Thyroid gland (tissue), 4 donors: ENCODE measurements around the gene STXBP1. TPM values are rescaled to one million over a fixed set of nuclear protein-coding genes. Genes with fewer than 3 reads are reported as not detected.

Experiments
- DNase-seq, 2 donors: peaks; one replicate each; pipeline ENCODE4 v3.0.0-alpha.2; 2019
- H3K27ac ChIP-seq, 3 donors: fragments of 200-600 bp; sonication (generic); 1 replicate in 2 of 3; 2 replicates in 1 of 3; pipeline ENCODE4 v1.5.1; 2016 to 2019; ENCODE audit warnings: mild to moderate bottlenecking in 1 of 3, moderate library complexity in 1 of 3
- H3K27me3 ChIP-seq: fragments of 200-600 bp; sonication (generic); one replicate; pipeline ENCODE4 v1.5.1; 2019
- H3K36me3 ChIP-seq, 2 donors: fragments of 200-600 bp; sonication (generic); one replicate each; pipeline ENCODE4 v1.5.1; 2016 to 2019
- H3K4me1 ChIP-seq, 2 donors: fragments of 200-600 bp; sonication (generic); one replicate each; pipeline ENCODE4 v1.5.1; 2017 to 2019
- H3K4me3 ChIP-seq, 3 donors: fragments of 200-600 bp; sonication (generic); replicated peaks in 1 of 3; 1 replicate in 2 of 3; 2 replicates in 1 of 3; pipeline ENCODE4 v1.5.1; 2016; ENCODE audit warnings: mild to moderate bottlenecking in 1 of 3
- H3K9me3 ChIP-seq: fragments of 200-600 bp; sonication (generic); one replicate; pipeline ENCODE4 v1.5.1; 2017
- CTCF ChIP-seq, 6 experiments: fragments of 200-600 bp in 3 of 6; fragments of 450-650 bp in 3 of 6; sonication (generic) in 3 of 6; IDR thresholded peaks; one replicate each; pipeline ENCODE4 v1.5.1; 2016 to 2019; ENCODE audit warnings: antibody characterized with exemption in 6 of 6, mild to moderate bottlenecking in 2 of 6, inconsistent platforms in 1 of 6, moderate library complexity in 1 of 6
- POLR2A ChIP-seq, 2 donors: fragments of 450-650 bp; IDR thresholded peaks; one replicate each; pipeline ENCODE4 v1.6.1; 2017; ENCODE audit warnings: antibody characterized with exemption in 2 of 2, mild to moderate bottlenecking in 2 of 2, moderate library complexity in 1 of 2
- WGBS, 2 donors: methylation state at CpG; one replicate each; pipeline ENCODE4 v1.1.5; 2017; 5-methylcytosine and 5-hydroxymethylcytosine counted together
- intact Hi-C: fragments of 100-400 bp; cut with DNase I; formaldehyde crosslinking; loops from one replicate; pipeline ENCODE4 v1.15.1; 2023
- total RNA-seq, 4 donors: library from RNA; depleted of rRNA; stranded (reverse); fragments of >200 nt; gene quantifications; one replicate each; pipeline ENCODE4 v1.2.3, GENCODE V29; 2016

STXBP1 gene
- total RNA-seq, 4 donors from 2014 or later = 23.8 to 139 (median 106) TPM

- Histone ChIP-seq H3K9me3 (no peaks in the 10 kb centered on the region), H3K4me3 (no peak overlapping the region), H3K27me3 (no peaks in the 10 kb centered on the region), H3K4me1 (peaks cover 20 to 38% of the 10 kb centered on the region in 2 donors), H3K27ac (no peak overlapping the region), H3K36me3 (no peaks in the 10 kb centered on the region)
- intact Hi-C loops = no loop called here
- TF ChIP-seq POLR2A (IDR thresholded peaks at IDR 0.05) = no peak
- no peak for TF ChIP-seq CTCF (IDR thresholded peaks at IDR 0.05)
- DNase-seq = no peak
These were observed 108.8 kb downstream of the STXBP1 start for GRCh38 chr9:127720865-127721227.

- no peak for DNase-seq
- no peaks in the 10 kb centered on the region for H3K27me3 ChIP-seq
- no peak overlapping the region for H3K4me3 ChIP-seq
- no peaks in the 10 kb centered on the region for H3K36me3 ChIP-seq
- no peaks in the 10 kb centered on the region for H3K9me3 ChIP-seq
- H3K4me1 ChIP-seq = peaks cover 15 to 33% of the 10 kb centered on the region in 2 donors
- TF ChIP-seq CTCF (IDR thresholded peaks at IDR 0.05) (no peak), POLR2A (IDR thresholded peaks at IDR 0.05) (no peak)
- intact Hi-C loops = no loop called here
- no peak overlapping the region for H3K27ac ChIP-seq
- WGBS, 2 donors = 49 to 68% methylated on average over 8 of the region's 11 CpGs
These were observed 109.3 kb downstream of the STXBP1 start for GRCh38 chr9:127721391-127721821.

DNA sequence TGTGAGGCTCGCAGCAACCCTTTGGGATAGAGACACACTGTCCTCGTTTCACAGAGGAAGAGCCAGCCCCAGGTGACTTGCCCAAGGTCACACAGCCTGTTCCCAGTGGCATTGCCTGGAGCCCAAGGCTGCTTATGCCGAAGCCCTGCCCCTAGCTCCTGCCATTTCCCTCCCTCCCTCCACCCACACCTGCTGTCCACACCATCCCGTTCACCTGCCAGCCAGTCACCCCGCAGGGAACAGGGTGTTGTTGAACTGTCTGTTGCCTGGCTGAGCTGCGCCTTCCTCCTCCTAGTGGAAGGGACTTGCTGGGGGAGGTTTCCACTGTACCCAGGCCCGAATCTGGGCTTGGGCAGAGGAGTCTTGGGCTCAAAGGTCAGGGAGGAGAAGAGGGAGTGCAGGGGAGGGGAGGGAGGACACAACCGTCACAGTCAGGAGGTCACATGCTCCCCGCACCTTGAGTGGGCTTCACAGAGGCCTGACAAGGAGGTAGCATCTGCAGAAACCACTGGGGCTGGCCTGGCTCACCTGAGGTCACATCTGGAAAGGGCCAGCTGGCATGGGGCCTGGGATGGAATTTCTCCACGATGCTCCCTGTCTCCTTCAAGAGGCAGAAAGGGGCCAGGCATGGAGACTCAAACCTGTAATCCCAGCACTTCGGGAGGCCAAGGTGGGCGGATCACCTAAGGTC, 110.1 kb downstream of the STXBP1 start:
- 76 to 83% methylated on average over 10 to 12 of the region's 12 CpGs for WGBS, 2 donors
- intact Hi-C loops = no loop called here
- Histone ChIP-seq H3K4me1 (peaks cover 15 to 25% of the 10 kb centered on the region in 2 donors), H3K36me3 (no peaks in the 10 kb centered on the region), H3K4me3 (no peak overlapping the region), H3K9me3 (no peaks in the 10 kb centered on the region), H3K27me3 (no peaks in the 10 kb centered on the region), H3K27ac (no peak overlapping the region)
- TF ChIP-seq CTCF (IDR thresholded peaks at IDR 0.05) (no peak), POLR2A (IDR thresholded peaks at IDR 0.05) (no peak)
- DNase-seq = no peak

- no peaks in the 10 kb centered on the region for H3K36me3 ChIP-seq
- H3K27me3 ChIP-seq = no peaks in the 10 kb centered on the region
- peaks cover 15 to 19% of the 10 kb centered on the region in 2 donors for H3K4me1 ChIP-seq
- no peak overlapping the region for H3K4me3 ChIP-seq
- H3K27ac ChIP-seq = peak overlapping the region in 1 of 3 donors; percentile 59
- intact Hi-C loops = no loop called here
- 89 to 95% methylated on average over 7 to 13 of the region's 13 CpGs for WGBS, 2 donors
- DNase-seq = no peak
- TF ChIP-seq POLR2A (IDR thresholded peaks at IDR 0.05) (no peak), CTCF (IDR thresholded peaks at IDR 0.05) (no peak)
- no peaks in the 10 kb centered on the region for H3K9me3 ChIP-seq
These were observed 110.9 kb downstream of the STXBP1 start for GRCh38 chr9:127723013-127723412.

DNA sequence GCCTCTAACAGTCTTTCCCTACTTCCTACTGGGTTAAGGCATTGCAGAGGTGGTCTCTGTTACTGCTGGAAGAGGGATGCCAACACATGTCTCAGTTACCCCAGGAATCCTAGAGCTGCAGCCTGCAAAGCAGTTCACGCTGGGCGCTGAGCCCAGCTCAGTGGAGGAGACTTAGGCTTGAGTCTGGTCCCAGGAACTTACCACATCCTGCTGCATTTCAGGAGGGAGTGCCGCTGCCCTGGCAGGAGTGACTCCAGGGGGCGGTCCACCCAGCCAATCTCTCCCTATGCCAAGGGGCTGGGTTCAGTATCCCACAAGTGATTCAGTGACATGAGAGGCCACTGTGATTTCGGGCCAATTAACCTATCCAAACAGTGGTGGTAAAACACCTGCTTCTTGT, 111.4 kb downstream of the STXBP1 start:
- intact Hi-C loops = no loop called here
- peak; percentile 70 to 72 for DNase-seq
- no peak for TF ChIP-seq POLR2A (IDR thresholded peaks at IDR 0.05)
- no peak for TF ChIP-seq CTCF (IDR thresholded peaks at IDR 0.05)
- no peaks in the 10 kb centered on the region for H3K36me3 ChIP-seq
- no peaks in the 10 kb centered on the region for H3K9me3 ChIP-seq
- no peak overlapping the region for H3K4me3 ChIP-seq
- H3K4me1 ChIP-seq = peaks cover 15 to 19% of the 10 kb centered on the region in 2 donors
- peak overlapping the region in 2 of 3 donors; percentile 59 to 65 for H3K27ac ChIP-seq
- no peaks in the 10 kb centered on the region for H3K27me3 ChIP-seq
- WGBS, 2 donors = 71% methylated on average over 4 to 5 of the region's 5 CpGs
